Tibial nerve (tissue), 4 donors: ENCODE data around the gene DNAH10.

Source experiments
- EP300 ChIP-seq, 2 donors: sonication (generic); formaldehyde crosslinking; IDR thresholded peaks; one replicate each; pipeline ENCODE4 v1.6.1; 2017; ENCODE audit warnings: antibody characterized with exemption in 2 of 2, mild to moderate bottlenecking in 1 of 2
- TF ChIP-seq, protein P1 (sequence below), 5 experiments: fragments of 200-600 bp in 3 of 5; fragments of 450-650 bp in 2 of 5; sonication (generic) in 3 of 5; IDR thresholded peaks; one replicate each; pipeline ENCODE4 v1.5.1; 2016 to 2019; ENCODE audit warnings: antibody characterized with exemption in 5 of 5, mild to moderate bottlenecking in 3 of 5, moderate library complexity in 2 of 5

DNA sequence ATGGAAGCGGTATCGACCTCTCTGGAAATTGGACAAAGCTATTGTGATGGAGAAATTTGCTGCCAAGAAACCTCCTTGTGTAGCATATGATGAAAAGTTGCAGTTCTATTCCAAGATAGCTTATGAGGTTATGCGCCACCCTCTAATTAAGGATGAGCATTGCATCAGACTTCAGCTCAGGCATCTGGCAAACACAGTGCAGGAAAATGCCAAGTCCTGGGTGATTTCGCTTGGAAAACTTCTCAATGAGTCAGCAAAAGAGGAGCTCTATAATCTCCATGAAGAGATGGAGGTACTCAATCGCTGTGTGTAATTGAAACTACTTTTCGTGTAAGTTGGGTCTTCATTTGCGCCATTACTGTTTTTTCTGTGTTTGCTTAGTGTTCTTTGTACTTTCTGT is 51.2 kb downstream of the DNAH10 start:
- no peak for TF ChIP-seq EP300 (IDR thresholded peaks at IDR 0.05)
- TF ChIP-seq, protein P1, sequence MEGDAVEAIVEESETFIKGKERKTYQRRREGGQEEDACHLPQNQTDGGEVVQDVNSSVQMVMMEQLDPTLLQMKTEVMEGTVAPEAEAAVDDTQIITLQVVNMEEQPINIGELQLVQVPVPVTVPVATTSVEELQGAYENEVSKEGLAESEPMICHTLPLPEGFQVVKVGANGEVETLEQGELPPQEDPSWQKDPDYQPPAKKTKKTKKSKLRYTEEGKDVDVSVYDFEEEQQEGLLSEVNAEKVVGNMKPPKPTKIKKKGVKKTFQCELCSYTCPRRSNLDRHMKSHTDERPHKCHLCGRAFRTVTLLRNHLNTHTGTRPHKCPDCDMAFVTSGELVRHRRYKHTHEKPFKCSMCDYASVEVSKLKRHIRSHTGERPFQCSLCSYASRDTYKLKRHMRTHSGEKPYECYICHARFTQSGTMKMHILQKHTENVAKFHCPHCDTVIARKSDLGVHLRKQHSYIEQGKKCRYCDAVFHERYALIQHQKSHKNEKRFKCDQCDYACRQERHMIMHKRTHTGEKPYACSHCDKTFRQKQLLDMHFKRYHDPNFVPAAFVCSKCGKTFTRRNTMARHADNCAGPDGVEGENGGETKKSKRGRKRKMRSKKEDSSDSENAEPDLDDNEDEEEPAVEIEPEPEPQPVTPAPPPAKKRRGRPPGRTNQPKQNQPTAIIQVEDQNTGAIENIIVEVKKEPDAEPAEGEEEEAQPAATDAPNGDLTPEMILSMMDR (IDR thresholded peaks at IDR 0.05), result no peak
